Upper lobe of left lung (tissue), 4 donors: ENCODE data around the gene GNA12.

Experiments
- EP300 ChIP-seq, 4 donors: sonication (generic); formaldehyde crosslinking; IDR thresholded peaks; one replicate each; pipeline ENCODE4 v1.5.1; 2017; ENCODE audit warnings: antibody characterized with exemption in 4 of 4, control low read depth in 2 of 4
- POLR2A ChIP-seq, 4 donors: fragments of 450-650 bp; IDR thresholded peaks; one replicate each; pipeline ENCODE4 v1.5.1; 2016 to 2017; ENCODE audit warnings: antibody characterized with exemption in 4 of 4, mild to moderate bottlenecking in 2 of 4
- POLR2AphosphoS5 ChIP-seq, 2 donors: sonication (generic); formaldehyde crosslinking; IDR thresholded peaks; one replicate each; pipeline ENCODE4 v1.5.1; 2017; ENCODE audit warnings: antibody characterized with exemption in 2 of 2
- TF ChIP-seq, protein P1 (sequence below), 6 experiments: fragments of 450-650 bp in 4 of 6; fragments of 200-600 bp in 2 of 6; sonication (generic) in 2 of 6; IDR thresholded peaks; one replicate each; pipeline ENCODE4 v1.5.1; 2016 to 2019; ENCODE audit warnings: antibody characterized with exemption in 6 of 6

DNA sequence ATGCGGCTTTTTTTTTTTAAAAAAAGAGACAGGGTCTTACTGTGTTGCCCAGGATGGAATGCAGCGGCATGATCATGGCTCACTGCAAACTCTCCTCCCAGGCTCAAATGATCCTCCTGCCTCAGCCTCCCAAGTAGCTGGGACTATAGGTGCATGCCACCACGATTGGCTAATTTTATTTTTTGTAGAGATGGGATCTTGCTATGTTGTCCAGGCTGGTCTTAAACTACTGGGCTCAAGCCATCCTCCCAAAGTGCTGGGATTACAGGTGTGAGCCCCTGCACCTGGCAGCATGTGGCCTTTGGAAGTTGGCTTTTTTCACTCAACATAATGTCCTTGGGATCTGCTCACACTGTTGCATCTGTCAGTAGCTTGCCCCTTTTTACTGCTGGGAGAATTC is 91.0 kb downstream of the GNA12 start:
- TF ChIP-seq, protein P1, sequence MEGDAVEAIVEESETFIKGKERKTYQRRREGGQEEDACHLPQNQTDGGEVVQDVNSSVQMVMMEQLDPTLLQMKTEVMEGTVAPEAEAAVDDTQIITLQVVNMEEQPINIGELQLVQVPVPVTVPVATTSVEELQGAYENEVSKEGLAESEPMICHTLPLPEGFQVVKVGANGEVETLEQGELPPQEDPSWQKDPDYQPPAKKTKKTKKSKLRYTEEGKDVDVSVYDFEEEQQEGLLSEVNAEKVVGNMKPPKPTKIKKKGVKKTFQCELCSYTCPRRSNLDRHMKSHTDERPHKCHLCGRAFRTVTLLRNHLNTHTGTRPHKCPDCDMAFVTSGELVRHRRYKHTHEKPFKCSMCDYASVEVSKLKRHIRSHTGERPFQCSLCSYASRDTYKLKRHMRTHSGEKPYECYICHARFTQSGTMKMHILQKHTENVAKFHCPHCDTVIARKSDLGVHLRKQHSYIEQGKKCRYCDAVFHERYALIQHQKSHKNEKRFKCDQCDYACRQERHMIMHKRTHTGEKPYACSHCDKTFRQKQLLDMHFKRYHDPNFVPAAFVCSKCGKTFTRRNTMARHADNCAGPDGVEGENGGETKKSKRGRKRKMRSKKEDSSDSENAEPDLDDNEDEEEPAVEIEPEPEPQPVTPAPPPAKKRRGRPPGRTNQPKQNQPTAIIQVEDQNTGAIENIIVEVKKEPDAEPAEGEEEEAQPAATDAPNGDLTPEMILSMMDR (IDR thresholded peaks at IDR 0.05), result no peak
- TF ChIP-seq POLR2AphosphoS5 (IDR thresholded peaks at IDR 0.05), result no peak
- TF ChIP-seq POLR2A (IDR thresholded peaks at IDR 0.05), result no peak
- TF ChIP-seq EP300 (IDR thresholded peaks at IDR 0.05), result no peak
